Lower leg skin (tissue), 3 donors: ENCODE results near the gene C22orf31.

Source experiments
- POLR2A ChIP-seq, 2 donors: fragments of 450-650 bp; IDR thresholded peaks; one replicate each; pipeline ENCODE4 v1.6.1; 2016 to 2017; ENCODE audit warnings: antibody characterized with exemption in 2 of 2, mild to moderate bottlenecking in 1 of 2, moderate library complexity in 1 of 2
- TF ChIP-seq, protein P1 (sequence below), 3 donors: fragments of 450-650 bp; IDR thresholded peaks; one replicate each; pipeline ENCODE4 v1.5.1; 2016; ENCODE audit warnings: antibody characterized with exemption in 3 of 3, mild to moderate bottlenecking in 3 of 3, moderate library complexity in 2 of 3

DNA sequence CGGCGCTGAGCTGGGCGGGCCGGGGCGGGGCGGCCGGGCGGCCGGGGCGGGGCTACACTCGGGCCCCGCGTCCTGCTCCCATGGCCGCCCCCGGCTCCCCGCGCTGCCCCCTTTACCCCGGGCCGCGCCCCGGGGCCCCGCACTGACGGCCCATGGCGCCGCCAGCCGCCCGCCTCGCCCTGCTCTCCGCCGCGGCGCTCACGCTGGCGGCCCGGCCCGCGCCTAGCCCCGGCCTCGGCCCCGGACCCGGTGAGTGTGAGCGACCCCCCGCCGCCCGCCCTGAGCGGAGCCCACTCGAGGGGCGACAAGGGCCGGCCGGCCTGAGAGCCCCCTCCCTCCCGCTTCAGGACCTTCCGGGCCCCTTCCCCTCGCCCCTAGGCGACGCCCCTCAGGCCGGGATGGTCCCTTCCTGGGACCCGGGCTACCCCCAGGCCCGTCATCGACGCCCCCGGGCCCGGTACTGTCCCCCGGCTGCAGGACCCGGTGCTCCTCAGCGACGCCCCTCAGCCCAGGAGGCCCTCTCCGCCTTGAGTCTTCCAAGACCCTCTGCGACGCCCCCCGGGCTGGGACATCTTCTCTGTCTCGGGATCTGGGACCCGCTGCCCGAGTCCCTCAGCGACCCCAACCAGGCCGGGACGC, 11.5 kb upstream of the C22orf31 start, which contains the start of gene KREMEN1:
- TF ChIP-seq, protein P1, sequence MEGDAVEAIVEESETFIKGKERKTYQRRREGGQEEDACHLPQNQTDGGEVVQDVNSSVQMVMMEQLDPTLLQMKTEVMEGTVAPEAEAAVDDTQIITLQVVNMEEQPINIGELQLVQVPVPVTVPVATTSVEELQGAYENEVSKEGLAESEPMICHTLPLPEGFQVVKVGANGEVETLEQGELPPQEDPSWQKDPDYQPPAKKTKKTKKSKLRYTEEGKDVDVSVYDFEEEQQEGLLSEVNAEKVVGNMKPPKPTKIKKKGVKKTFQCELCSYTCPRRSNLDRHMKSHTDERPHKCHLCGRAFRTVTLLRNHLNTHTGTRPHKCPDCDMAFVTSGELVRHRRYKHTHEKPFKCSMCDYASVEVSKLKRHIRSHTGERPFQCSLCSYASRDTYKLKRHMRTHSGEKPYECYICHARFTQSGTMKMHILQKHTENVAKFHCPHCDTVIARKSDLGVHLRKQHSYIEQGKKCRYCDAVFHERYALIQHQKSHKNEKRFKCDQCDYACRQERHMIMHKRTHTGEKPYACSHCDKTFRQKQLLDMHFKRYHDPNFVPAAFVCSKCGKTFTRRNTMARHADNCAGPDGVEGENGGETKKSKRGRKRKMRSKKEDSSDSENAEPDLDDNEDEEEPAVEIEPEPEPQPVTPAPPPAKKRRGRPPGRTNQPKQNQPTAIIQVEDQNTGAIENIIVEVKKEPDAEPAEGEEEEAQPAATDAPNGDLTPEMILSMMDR (IDR thresholded peaks at IDR 0.05): no peak
- no peak for TF ChIP-seq POLR2A (IDR thresholded peaks at IDR 0.05)
